ENCODE data around the gene SOX21.

The SOX21 gene

DNA sequence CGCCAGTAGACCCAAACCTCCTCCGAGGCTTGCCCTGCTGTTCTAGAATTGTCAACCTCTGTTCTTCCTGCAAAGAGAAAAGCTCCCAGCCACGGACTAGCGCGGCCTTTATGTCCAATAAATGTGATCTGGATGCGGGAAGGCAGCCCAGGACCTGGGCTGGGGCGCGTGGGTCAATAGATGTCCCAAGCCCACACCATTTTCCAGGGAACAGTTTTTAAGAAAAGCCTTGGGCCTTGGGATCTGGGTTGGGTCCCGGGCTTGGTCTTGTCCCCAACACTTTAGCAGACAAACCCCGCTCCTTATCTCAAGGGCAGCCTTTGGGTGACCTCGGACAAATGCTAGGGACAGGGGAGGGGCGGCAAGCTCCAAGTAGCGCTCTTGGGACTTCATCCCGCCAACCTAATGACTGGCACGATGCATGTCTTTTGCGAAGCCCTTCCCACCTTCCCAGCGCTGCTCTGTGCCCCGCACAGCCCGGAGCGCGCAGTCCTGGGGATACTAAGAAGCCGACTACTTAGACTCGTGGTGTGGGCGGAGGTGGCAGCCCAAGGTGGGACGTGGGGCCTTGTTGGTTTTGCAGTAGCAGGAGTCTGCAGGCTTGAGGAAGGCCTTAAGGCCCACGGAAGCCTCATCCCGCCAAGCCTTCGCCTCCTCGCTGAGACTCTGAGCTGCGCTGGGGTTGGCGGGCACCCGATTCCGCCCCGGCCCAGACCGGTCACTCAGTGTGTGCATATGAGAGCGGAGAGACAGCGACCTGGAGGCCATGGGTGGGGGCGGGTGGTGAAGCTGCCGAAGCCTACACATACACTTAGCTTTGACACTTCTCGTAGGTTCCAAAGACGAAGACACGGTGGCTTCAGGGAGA lies 10.8 kb downstream of the SOX21 start:
- H4K20me1 ChIP-seq (ENCODE audit: insufficient read depth, low read length, poor library complexity, severe bottlenecking): no peaks in the 10 kb centered on the region
- no peaks in the 10 kb centered on the region for H3K27me3 ChIP-seq (ENCODE audit: insufficient read depth, low read length, poor library complexity, severe bottlenecking)
- TF ChIP-seq, protein P1, sequence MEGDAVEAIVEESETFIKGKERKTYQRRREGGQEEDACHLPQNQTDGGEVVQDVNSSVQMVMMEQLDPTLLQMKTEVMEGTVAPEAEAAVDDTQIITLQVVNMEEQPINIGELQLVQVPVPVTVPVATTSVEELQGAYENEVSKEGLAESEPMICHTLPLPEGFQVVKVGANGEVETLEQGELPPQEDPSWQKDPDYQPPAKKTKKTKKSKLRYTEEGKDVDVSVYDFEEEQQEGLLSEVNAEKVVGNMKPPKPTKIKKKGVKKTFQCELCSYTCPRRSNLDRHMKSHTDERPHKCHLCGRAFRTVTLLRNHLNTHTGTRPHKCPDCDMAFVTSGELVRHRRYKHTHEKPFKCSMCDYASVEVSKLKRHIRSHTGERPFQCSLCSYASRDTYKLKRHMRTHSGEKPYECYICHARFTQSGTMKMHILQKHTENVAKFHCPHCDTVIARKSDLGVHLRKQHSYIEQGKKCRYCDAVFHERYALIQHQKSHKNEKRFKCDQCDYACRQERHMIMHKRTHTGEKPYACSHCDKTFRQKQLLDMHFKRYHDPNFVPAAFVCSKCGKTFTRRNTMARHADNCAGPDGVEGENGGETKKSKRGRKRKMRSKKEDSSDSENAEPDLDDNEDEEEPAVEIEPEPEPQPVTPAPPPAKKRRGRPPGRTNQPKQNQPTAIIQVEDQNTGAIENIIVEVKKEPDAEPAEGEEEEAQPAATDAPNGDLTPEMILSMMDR (conservative IDR thresholded peaks at IDR 0.05; ENCODE audit: low read length): no peak
- TF ChIP-seq EZH2phosphoT487 (IDR thresholded peaks at IDR 0.05; ENCODE audit: borderline replicate concordance): no peak
- H3K36me3 ChIP-seq (ENCODE audit: insufficient read depth, low read length): no peaks in the 10 kb centered on the region
- no peaks in the 10 kb centered on the region for H3K9me2 ChIP-seq (replicated peaks; ENCODE audit: low read depth, low read length)
- no peak overlapping the region for H2AFZ ChIP-seq (ENCODE audit: low read length)
- no peaks in the 10 kb centered on the region for H3F3A ChIP-seq (ENCODE audit: low read depth)
- H3K4me1 ChIP-seq (ENCODE audit: insufficient read depth, low read length, poor library complexity, severe bottlenecking): no peaks in the 10 kb centered on the region
- peaks cover 3% of the 10 kb centered on the region; the same call in 1 of the 2 replicates for H3K9me3 ChIP-seq (ENCODE audit: insufficient read depth, low read depth, low read length)
- no peak overlapping the region for H3K4me3 ChIP-seq (ENCODE audit: low read length, poor library complexity, severe bottlenecking)
- H3K9ac ChIP-seq (ENCODE audit: low read depth, low read length, poor library complexity, severe bottlenecking): no peak overlapping the region
- no peak overlapping the region for H3K4me2 ChIP-seq (ENCODE audit: low read depth, low read length, poor library complexity, severe bottlenecking)
- H3K79me2 ChIP-seq (ENCODE audit: insufficient read depth, low read length): no peaks in the 10 kb centered on the region

DNA sequence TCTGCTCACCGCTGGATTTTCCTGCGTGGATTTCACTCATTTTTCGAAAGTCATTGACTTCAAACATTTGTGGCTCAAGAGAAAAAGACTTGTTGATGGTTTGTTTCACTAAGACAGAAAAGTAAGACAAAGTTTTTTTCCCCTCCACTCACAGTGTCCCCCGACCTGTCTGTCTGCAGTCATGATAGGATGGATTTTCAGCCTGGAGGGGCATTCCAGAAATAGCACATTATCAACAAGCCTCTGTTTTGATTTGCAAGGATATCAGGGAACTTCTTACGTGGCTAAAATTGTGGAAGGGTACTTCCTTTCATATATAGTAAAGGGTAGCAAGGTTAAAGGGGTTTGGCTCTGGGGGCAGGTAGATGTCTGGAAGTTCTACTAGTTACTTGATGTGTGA lies 11.8 kb downstream of the SOX21 start:
- TF ChIP-seq EZH2phosphoT487 (IDR thresholded peaks at IDR 0.05; ENCODE audit: borderline replicate concordance): no peak
- TF ChIP-seq, protein P1 (conservative IDR thresholded peaks at IDR 0.05; ENCODE audit: low read length): no peak
- H3K9me2 ChIP-seq (replicated peaks; ENCODE audit: low read depth, low read length): no peaks in the 10 kb centered on the region
- H3K27me3 ChIP-seq (ENCODE audit: insufficient read depth, low read length, poor library complexity, severe bottlenecking): no peaks in the 10 kb centered on the region
- no peaks in the 10 kb centered on the region for H3K4me1 ChIP-seq (ENCODE audit: insufficient read depth, low read length, poor library complexity, severe bottlenecking)
- no peaks in the 10 kb centered on the region for H3K36me3 ChIP-seq (ENCODE audit: insufficient read depth, low read length)
- no peak overlapping the region for H3K9ac ChIP-seq (ENCODE audit: low read depth, low read length, poor library complexity, severe bottlenecking)
- no peaks in the 10 kb centered on the region for H3K79me2 ChIP-seq (ENCODE audit: insufficient read depth, low read length)
- no peak overlapping the region for H3K4me3 ChIP-seq (ENCODE audit: low read length, poor library complexity, severe bottlenecking)
- H3K9me3 ChIP-seq (ENCODE audit: insufficient read depth, low read depth, low read length): peaks cover 3% of the 10 kb centered on the region; the same call in 1 of the 2 replicates
- H2AFZ ChIP-seq (ENCODE audit: low read length): no peak overlapping the region
- no peak overlapping the region for H3K4me2 ChIP-seq (ENCODE audit: low read depth, low read length, poor library complexity, severe bottlenecking)
- H4K20me1 ChIP-seq (ENCODE audit: insufficient read depth, low read length, poor library complexity, severe bottlenecking): no peaks in the 10 kb centered on the region
- no peaks in the 10 kb centered on the region for H3F3A ChIP-seq (ENCODE audit: low read depth)

DNA sequence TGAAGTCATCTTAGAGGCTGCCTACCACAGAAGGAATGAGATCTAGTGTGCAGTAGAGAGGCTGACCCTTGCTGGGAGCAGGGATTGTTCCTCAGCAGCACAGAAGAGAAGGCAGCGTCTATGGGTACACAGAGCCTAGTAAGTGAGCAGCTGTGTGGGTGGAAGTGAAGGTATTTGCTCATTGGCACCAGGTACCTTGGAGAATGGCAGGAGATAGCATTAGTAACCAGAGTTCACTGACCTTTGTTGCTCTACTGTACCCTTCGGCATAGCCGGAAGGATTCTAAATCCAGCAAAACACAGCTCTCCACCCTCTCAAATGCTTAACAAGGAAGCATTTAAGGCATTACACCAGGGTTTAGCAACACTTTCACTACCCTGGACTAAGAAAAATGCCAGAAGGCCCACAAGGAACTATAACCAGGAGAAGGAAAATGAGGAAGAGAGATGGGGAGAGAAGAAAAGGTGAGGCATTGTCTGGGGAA lies 12.3 kb downstream of the SOX21 start:
- no peaks in the 10 kb centered on the region for H3K9me2 ChIP-seq (replicated peaks; ENCODE audit: low read depth, low read length)
- no peak overlapping the region for H2AFZ ChIP-seq (ENCODE audit: low read length)
- H3K9me3 ChIP-seq (ENCODE audit: insufficient read depth, low read depth, low read length): peaks cover 3% of the 10 kb centered on the region; the same call in 1 of the 2 replicates
- H3K79me2 ChIP-seq (ENCODE audit: insufficient read depth, low read length): no peaks in the 10 kb centered on the region
- H3K9ac ChIP-seq (ENCODE audit: low read depth, low read length, poor library complexity, severe bottlenecking): no peak overlapping the region
- H3K27me3 ChIP-seq (ENCODE audit: insufficient read depth, low read length, poor library complexity, severe bottlenecking): no peaks in the 10 kb centered on the region
- H3K4me3 ChIP-seq (ENCODE audit: low read length, poor library complexity, severe bottlenecking): no peak overlapping the region
- H3F3A ChIP-seq (ENCODE audit: low read depth): no peaks in the 10 kb centered on the region
- H3K36me3 ChIP-seq (ENCODE audit: insufficient read depth, low read length): no peaks in the 10 kb centered on the region
- H3K4me2 ChIP-seq (ENCODE audit: low read depth, low read length, poor library complexity, severe bottlenecking): no peak overlapping the region
- TF ChIP-seq, protein P1 (conservative IDR thresholded peaks at IDR 0.05; ENCODE audit: low read length): no peak
- TF ChIP-seq EZH2phosphoT487 (IDR thresholded peaks at IDR 0.05; ENCODE audit: borderline replicate concordance): no peak
- H3K4me1 ChIP-seq (ENCODE audit: insufficient read depth, low read length, poor library complexity, severe bottlenecking): no peaks in the 10 kb centered on the region
- H4K20me1 ChIP-seq (ENCODE audit: insufficient read depth, low read length, poor library complexity, severe bottlenecking): no peaks in the 10 kb centered on the region
